HG03457 (cell line): ENCODE data around the gene FGD4.
"Not testable (repeated sequence)": the region's sequence is repeated elsewhere in the genome, so short reads cannot be mapped to it uniquely, and the experiment has no call there.

Experiments
- ATAC-seq: cut with Tn5 transposase; IDR thresholded peaks from one replicate; pipeline ENCODE4 v1.9.1; 2021; ENCODE audit warnings: moderate number of reproducible peaks; ENCODE audit not compliant: unreplicated experiment

The FGD4 gene

DNA sequence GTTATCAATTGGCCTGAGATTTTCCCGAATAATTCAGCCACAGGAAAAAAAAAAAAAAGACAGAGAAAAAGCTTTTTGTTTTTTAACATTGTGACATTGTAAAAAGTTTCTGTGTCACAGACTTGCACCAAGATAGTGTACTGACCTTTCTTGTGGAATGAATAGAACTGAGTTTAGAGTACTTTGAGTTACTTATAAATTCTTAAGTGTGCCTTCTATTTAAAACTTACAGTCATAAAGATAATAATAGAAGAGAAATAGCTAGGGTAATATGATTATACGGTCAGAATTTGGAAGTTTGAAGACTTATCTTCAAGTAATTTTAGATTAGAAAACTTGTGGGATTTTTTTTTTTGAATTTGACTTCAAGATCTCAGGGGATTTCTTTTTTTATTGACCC, 88.8 kb downstream of the FGD4 start:
- ATAC-seq, result no peak

DNA sequence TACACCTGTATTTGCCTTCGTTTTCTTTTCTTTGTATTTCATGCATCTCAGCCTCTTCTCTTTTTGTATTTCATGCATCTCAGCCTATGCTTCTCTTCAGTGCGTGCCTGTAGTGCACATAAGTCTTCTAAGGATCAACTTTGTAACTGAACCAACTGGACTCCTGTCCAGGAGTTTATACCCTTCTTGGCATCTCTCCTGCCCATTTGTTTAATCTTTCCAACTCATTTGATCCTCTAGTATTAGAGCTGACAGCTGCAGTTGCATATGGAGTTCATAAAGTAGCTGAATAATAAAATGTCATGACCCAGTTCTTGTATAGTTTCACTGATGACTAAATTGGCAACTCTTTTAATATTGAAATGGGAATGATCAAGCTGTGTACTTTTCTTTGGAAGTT, 89.7 kb downstream of the FGD4 start:
- no peak for ATAC-seq

DNA sequence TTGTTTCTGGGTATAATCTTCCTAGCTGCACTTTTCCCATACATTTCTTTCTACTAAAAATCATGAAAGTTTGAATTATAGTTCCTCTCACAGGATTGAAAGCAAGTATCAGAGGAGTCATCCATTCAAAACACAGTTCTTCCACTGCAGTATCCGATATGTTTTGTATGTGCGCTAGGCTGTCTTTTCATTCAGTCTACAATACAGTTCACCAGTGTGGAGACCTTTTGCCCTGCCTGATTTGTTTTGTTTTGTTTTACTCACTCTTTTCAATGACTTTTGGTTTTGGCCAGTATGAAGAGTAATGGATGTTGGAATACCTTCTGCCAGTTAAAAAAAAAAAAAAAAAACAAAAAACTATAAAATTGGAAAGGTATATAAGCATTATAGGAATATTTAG, 91.4 kb downstream of the FGD4 start:
- ATAC-seq, result no peak

DNA sequence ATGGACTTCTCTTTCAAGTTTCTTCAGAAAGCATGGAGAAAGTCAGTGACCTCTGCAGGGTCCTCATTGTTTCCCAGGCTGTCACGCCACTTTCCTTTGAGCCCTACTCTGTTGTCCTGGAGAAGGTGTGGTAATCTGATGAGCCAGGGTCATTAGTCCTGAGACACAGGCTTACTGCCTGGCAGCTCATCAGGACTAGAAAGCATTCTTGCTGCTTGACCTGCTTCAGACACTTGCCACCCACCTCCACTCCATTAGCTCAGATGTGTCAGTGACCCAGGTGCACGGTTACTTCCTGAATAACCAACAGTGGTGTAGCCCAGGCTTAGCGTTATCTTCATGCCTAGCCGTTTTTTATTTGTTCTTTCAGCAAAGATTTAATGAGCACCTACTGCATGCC, 93.9 kb downstream of the FGD4 start:
- ATAC-seq, result no peak

DNA sequence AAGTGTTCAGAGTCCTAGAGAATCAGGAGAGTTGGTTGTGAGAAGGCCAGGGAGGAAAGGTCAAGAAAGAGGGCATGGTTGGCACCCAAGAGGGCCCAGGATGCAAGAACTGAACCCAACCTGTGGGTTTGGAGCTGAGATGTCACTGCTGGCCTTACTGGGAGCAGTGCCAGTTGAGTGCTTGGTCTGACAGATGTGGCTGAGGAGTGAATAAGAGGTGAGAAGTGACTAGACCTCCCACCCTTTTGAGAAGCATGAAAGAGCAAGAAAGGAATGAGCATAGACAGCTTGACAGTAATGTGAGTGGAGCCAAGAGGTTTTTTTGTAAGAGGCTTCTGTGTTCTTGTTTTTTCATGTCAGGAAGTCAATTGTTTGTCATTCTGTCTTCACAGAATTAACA, 95.3 kb downstream of the FGD4 start:
- no peak for ATAC-seq

DNA sequence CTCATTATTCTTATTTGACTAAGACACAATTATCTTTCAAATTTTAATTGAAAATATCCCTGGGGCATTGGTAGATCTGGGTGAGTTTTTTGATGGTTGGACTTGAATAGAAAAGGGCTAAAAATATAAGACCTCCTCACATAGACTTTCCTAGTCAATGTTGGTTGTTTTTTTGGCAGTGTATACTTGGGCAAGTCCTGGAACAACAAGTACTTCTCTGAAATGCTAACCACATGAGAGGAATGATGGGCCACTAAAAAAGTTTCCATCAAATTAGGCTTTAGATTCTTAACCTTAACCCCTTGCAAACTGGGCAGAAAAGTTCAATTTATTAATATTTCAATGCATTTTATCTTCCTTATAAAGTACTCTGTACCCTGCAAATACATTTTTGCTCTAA, 97.6 kb downstream of the FGD4 start:
- no peak for ATAC-seq

DNA sequence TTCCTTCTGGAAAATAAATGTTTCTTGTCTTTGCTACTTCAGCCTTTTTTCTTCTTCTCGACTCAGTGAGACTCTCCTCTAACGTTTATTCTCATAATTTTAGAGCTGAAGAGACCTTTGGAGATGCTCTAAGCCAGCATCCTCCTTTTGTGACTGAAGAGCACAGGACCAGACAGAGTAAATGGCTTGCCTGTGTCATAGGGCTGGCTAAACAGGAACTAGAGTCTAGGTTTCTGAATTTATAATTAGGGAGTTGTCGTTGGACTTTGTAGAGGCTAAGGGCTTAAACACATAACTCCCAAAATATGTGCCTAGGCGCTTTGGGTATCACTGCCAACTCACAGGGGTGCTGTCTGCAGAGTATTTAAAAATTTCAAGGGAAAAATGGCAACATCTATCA, 98.5 kb downstream of the FGD4 start:
- no peak for ATAC-seq

DNA sequence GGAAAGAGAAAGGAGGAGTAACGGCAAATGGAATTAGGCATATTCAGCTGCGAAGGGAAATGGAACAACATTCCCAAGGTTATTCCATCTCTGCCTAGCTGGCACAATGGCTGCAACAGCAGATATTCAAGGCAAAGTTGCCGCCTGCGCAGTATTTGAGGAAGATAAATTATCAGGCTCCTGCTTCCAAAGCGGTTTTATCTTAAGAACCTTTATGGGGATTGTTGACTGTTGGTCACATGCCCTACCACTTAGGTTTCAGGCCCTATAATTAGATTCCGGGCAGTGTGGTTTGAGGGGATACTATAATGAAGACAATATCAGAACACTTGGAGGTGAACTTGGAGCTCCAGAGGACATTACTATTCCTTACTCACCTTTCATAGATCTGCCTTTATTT, 99.7 kb downstream of the FGD4 start:
- no peak for ATAC-seq

DNA sequence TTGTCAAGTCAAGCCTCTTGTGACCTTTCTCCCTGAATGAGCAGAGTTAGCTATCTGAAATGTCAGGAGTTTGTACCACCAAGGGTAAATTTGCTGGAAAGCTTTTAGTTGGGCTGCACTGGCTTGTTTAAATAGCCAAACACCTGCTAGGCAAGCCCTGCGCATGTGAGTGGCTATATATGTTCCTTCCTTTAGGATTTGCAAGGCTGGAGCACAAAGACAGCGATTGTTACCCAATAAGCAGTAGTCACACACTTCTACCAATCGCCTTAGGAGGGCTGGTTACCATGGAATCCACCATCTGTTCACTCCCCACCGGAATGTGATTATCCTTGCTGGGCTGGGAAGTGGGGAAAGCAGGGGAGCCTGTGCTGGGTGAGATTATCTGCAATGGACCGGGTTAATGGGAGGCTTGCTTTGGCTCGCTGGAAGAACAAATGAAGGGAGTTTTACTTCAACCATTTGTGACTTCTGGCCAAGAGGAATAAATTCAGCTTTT, 102.5 kb downstream of the FGD4 start:
- no peak for ATAC-seq

DNA sequence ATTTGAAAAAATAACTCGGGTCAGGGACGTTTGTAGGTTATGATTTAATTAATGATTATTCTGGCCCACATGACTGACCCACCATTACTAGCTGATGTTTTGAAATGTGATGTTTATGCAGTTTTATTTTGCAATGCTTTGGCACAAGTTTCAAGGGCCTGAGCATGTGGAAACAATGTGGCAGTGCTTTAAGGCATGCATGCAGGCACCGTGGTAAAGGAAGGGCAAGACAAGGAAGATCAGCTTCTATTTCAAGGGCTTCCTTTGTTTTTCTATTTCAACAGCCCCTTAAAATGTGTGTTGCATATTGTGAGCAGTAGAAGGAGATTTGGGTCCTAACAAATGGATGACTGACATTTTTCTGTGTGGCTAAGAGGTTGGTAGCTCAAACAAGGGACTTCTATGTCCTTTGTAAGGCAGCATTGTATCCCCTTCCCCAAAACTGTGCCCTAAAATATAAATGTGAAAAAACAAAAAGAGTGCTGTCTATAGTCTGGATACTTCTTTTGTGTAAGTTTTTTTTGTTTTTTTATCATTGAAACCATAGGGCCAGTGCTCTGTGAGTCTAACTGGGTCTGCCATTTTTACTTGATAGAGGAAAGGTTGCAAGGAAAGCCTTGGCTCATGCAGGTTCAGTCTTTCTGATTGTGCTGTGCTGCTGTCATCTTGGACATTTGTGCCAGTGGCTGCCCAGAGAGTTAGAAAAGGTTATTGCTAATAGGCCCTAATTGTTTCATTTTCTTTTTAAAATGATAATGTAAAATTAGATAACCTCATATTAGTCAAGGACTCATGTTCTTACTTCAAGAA, 103.5 kb downstream of the FGD4 start:
- ATAC-seq, result no peak

DNA sequence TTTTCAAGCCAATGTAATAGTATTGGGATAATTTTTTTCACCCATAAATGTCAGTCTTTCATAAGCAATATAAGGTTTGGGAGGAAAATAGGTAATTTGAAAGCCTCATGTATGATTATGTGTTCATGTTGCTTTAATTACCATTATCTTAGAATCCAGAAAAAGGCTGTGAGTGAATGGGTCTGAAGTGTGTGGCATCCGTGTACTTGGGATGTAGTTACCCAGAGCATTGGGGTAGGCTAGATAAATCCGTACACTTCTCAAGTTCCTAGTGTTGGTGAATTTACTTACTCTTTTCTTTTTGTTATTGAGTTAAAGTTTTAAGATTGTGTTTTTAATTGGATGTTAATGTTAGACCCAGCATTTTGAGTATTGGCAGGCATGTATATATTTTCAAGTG, 104.4 kb downstream of the FGD4 start:
- ATAC-seq, result no peak

DNA sequence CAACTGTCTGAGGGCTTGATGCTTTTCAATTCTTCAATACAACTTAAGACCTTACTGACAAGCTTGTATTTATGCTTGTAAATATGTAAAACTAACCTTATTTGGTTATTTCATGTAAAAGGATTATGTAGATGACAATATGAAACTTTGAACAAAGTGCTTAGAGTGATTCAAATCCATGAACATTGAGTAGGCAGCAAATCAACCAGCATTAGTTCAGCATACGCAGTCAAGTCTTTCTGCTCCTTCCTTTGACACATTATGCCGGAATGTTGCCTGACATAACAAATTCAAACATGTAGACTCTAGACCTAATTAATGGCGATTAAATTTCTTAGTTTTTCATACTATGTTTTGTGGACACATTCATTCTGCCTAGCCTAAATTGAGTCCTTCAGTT, 105.2 kb downstream of the FGD4 start:
- no peak for ATAC-seq

DNA sequence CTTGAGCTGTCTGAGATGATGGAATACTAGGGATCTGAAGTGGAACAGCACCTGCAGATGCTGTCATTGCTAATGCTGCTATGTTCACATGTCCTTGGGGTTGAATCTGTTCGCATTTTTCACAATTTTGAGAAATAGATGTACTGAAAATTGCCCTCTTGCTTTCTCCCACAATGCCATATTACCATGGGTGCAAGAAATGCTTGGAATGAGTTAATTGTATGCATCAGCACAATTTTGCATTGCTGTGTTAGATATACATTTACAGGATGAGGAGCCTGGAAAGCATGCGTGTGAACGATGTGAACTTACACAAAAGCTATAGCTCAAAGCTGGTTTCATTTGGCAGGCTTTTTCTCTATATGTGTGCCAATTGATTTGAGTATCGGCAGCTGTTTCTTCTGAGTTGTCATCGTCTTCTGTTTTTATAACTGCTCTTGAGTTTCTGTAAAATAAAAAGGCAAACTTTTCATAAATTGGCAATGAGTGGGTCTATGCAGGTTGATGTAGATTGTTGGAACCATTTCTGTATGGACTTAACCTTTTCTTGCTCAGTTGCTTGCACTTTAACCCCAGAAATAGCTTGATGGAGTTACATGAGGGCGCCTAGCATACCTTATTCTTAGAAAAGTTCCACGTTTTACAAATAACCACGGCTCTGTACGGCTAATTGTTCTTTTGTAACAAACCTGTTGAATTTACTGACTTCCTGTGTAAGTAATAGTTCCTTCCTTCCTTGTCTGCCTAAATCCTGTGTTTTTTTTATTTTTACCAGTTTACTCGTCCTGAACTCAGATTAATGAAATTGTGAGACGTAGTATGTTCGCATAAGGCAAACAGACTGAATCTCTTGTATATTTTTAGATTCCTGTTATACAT, 105.9 kb downstream of the FGD4 start:
- no peak for ATAC-seq

DNA sequence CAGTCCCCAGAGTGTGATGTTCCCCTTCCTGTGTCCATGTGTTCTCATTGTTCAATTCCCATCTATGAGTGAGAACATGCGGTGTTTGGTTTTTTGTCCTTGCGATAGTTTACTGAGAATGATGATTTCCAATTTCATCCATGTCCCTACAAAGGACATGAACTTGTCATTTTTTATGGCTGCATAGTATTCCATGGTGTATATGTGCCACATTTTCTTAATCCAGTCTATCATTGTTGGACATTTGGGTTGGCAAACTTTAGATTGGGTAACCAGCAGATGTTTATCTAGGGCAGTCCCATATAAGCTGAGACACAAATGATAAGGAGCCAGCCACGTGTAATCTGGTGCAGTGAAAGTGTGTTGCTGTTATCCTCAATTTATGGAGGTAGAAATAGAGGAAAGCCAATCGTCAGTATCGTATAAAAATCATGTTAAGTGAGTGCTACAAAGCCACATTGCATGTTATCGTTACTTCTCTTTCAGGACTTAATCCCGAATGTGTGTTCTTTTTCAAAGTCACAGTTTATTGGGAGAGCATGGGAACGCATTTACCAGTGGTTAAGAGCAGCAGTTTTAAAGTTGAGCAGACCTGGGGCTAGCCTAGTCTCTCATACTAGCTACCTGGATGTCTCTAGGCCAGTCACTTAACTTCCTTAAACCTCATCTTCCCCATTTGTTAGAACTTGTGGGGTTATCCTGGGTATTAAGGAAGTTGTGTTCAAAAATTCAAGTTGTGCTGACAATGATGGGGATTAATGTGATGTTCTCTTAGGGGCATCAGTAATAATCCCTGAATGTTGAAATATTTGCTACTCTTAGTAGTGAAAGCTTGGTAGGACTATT, 108.0 kb downstream of the FGD4 start:
- not testable (repeated sequence) for ATAC-seq

DNA sequence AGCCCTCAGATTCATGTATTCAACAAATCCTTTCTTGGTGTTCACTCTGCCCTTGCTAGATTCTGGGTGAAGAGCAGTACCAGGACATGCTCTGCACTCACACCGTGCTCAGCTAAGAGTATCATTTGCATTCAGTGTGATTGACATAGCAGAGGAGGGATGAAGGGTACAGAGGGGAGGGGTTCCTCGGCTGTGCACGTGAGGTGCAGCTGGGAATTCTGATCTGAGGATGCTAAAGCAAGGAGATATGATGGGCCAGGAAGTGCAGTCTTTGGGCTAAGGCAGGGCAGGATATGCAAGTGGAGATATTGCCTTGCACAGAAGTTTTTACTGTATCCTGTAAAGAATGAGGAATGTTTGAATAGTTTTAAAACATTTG, 108.6 kb downstream of the FGD4 start:
- no peak for ATAC-seq

DNA sequence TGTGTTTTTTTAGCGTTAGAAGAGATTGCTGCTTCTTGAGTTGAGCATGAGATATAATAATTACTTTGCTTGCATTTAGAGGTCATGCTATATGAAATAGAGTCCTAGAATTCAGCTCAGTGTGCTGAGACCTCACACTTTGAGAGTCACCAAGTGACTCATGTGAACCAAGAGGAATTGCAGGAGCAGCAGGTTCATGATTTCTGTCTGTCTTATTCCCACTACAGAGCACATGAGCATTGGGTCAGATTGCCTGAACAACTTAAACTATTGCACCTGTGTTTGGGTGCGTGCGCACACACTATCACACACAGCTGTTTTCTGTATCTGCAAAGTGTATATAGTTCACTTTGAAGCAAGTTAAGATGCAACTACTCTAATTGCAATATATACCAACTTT, 109.3 kb downstream of the FGD4 start:
- ATAC-seq, result no peak

DNA sequence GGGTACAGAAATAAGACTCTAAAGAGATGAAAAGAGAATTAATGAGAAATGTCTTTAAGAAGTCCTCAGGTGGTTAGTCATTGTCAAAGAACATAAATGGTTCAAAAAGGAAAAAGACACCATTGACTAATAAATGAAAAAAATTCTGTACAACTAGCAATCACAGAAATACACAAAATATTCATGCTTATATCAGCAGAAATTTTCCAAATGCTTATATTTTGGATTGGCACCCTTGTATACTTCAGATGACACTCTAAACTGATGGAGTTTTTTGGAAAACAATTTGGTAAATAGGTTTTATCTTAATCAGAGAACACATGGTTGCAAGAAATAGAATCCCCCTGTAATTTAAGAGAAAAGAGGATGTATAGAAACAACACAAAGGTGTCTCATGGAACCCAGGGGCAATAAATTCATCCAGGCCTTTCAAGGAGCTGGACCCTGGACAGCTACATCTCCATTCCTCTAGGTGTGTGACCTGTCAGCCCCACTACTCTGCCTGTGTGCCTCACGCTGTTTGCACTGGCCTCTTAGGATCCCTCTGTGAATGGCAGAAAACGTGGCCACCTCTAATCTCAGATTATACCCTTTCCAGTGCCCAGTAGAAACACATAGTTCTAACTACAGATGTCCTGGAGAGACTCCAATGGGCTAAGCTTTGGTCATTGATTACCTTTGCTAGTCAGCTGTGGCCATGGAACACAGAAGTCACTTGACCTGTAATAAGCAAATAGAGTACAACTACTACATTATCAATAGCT, 110.2 kb downstream of the FGD4 start:
- ATAC-seq, result no peak

DNA sequence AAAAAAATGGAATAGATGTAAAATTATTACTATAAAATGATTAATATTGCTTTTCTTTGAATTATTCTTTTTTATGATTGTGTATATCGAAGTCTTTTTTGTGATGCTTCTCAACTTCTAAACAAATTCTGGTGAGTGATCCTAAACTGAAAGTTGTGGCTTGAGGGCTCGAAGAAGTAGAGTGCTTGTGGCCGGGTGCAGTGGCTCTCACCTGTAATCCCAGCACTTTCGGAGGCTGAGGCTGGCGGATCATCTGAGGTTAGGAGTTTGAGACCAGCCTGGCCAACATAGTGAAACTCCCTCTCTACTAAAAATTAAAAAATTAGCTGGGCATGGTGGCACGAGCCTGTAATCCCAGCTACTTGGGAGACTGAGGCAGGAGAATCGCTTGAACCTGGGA, 112.6 kb downstream of the FGD4 start:
- not testable (repeated sequence) for ATAC-seq

DNA sequence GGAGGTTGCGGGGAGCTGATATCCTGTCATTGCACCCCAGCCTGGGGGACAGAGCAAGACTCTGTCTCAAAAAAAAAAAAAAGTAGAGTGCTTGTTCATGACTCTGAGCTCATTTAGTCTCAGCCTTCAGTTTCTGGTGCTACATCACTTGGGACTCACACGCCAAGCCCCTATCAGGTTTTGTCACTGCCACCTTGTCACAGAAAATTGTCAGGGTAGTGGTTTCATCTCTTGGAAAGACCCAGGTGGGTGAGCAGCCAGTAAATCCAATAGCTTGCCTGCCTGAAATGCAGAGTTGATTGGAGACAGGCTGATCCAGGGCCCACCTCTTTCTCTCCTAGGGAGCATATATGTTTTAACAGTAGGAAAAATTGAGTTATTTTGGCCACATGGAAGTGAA, 113.0 kb downstream of the FGD4 start:
- ATAC-seq, result no peak

DNA sequence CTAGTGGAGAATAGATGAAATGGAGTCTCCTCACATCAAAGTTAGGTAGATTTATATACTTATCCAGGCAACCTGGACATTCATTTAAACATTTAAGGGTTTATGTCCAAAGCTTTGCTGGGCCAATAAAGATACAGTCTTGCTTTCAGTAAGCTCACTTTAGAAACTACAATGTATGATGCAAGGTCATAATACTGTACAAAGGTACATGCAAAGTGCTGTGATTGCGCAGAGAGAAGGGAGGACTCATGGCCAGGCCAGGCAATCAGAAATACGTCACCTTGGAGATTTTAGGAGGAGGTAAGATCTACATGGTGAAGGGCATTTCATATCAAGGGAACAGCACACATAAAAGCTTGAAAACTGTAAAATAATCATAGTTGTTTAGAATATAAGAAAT, 113.6 kb downstream of the FGD4 start:
- ATAC-seq, result no peak
